Measurements from ENCODE around the gene PLXNA4.

PLXNA4 gene

GRCh38 chr7:132592936-132593335, 16.7 kb upstream of the PLXNA4 start:
- in situ Hi-C loops (cut with HindIII; ENCODE audit: low sequenced_read_pairs) = no loop called here

DNA sequence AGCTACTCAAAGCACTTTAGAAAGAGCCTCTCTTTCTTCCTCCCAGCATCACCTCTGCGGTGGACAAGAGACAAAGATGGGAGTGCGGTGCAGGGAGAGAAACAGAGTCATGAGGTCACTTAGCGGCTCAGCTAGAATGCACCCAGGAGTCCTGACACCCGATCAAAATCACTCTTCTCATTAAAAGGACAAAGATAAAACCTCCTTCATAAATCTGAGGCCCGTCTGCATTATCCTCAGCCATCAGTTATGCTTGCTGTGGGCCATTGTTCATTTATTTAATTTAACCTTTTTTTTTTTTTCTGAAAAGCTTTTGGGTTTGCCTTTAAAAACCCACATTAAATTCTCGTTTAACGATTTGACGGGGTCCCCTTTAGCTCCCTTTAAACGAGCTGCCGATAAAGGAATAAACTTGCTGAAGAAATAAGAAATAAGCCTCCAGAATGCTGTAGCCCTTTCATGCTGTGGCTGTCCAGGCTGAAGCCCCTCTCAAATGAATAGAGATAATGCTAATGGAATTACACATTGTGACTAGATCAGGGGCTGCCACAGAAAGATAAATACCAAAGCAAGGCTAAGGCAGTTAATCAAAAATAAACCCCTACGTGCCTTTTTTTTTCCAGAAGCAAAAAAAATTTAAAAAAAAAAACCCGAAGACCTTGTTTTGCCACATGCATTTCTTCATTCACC, 16.1 kb upstream of the PLXNA4 start:
- in situ Hi-C loops (cut with HindIII; ENCODE audit: low sequenced_read_pairs) = no loop called here

DNA sequence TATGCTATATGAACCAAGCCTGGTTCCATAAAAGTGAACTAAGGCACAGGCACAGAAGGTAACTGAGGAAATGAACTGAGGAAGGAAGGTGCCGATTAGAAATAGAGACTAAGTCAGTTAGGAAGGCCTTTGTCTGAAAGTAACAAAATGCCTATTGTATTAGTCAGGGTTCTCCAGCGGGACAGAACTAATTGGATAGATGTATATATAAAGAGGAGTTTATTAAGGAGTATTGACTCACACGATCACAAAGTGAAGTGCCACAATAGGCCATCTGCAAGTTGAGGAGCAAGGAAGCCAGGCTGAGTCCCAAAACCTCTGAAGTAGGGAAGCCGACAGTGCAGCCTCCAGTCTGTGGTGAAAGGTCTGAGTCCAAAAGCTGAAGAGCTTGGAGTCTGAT, 13.9 kb upstream of the PLXNA4 start:
- in situ Hi-C loops (cut with HindIII; ENCODE audit: low sequenced_read_pairs) = no loop called here

DNA sequence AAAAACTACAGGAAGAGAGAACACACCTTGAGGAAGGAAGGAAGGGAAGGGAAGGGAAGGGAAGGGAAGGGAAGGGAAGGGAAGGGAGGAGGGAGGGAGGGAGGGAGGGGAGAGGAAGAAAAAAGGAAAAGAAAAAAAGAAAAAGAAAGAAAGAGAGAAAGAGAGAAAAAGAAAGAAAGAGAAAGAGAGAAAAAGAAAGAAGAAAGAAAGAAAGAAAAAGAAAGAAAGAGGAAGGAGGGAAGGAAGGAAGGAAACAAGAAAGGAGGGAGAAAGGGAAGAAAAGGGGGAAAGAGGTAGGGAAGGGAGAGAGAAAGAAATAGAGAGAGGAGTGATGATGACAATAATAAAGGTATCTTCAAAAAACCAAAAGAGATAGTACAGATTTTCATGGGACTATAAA, 12.3 kb upstream of the PLXNA4 start:
- in situ Hi-C loops (cut with HindIII; ENCODE audit: low sequenced_read_pairs) = no loop called here

DNA sequence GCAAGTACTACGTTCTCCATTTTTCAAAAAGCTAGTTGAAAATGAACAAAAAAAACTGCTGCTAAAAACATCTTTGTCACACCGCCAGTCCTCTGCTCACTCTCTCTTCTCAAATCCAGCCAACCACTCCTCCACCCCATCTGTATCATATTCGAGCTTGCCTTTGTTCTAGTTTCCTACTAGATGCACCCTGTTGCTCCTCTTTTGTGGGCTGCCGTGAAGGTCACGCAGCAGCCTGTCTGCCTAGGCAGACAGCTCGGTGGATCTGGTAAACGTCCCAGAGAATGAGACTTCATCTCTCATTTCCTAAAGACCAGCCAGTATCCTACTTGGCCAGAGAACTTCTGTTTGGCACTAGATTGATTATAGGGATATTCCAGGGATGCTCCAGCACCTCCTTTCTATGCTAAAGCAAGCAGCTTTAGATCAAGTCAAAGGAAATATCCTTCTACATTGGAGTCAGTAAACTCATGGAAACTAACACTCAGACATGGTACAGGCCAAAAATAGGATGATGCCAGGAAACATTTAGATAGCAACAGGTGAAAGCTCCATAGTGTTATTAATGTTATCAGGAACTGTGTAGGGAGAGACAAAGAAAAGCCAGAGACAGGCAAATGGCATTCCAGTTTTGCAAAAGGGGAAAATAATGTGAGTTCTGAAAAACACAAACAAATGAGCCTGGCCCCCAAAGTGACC, 8.7 kb upstream of the PLXNA4 start:
- in situ Hi-C loops (cut with HindIII; ENCODE audit: low sequenced_read_pairs) = no loop called here

DNA sequence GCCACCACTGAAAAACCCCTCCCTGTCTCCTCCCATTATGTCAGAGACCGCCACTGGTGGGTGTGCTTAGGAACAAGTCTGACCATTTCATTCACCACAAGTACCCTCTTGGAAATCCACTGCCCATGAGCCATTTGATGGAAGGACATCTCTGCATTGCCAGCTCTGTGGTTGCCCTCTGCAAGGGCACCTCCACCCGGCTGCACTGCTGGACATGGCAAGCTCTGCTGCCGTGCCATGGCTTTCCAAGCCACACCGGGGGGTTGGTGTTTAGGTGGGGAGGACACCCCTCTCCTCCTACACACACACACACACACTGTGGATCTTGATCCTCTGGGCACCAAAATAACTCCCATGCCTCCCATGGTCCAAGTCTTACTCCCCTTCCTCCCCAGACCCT, 5.2 kb upstream of the PLXNA4 start:
- in situ Hi-C loops (cut with HindIII; ENCODE audit: low sequenced_read_pairs) = no loop called here

DNA sequence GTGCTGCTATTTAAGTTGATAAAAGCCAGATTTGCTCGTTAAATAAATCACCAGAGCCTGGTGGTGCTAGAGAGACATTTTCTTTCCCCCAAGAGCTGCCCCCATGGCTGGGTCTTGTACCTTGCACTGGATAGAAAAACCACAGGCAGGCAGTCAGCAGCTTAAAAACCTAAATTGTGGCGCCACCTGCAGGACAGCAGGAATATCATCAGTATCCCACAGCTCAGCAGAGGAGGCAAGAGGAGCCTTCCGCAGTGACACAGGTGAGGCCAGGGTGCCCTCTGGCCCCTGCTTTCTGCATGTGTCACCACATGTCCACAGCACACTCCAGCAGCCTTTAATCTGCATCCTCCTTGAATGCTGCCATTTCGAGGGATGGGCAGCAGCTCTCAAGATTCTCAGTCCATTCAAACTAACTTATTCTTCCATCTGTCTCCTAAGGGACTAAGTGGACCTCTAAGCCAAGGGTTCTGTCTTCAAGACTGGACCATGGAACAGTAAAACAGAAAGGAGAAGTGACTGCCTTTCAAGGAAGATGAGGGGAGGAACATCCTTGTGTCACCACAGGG, 4.5 kb upstream of the PLXNA4 start:
- in situ Hi-C loops (cut with HindIII; ENCODE audit: low sequenced_read_pairs) = no loop called here

DNA sequence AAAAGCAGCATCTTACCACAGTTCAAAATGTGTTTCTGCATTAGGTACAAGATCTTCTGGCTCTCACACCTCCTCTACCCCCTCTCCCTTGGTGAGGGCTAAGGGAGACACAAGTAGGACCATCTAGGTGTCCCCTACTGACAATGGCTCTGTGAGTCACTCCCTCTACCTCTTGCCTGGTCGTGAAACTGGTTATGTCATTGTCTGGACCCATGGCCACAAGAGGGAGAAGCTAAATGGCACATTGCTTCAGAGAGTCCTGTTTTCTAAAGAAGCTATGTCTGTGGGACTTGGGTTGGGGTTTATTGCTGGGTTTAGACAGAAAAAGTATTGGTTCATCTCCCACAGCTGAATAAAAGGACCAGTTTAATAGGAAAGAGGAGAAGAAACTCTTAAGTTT, 4.0 kb upstream of the PLXNA4 start:
- in situ Hi-C loops (cut with HindIII; ENCODE audit: low sequenced_read_pairs) = no loop called here

DNA sequence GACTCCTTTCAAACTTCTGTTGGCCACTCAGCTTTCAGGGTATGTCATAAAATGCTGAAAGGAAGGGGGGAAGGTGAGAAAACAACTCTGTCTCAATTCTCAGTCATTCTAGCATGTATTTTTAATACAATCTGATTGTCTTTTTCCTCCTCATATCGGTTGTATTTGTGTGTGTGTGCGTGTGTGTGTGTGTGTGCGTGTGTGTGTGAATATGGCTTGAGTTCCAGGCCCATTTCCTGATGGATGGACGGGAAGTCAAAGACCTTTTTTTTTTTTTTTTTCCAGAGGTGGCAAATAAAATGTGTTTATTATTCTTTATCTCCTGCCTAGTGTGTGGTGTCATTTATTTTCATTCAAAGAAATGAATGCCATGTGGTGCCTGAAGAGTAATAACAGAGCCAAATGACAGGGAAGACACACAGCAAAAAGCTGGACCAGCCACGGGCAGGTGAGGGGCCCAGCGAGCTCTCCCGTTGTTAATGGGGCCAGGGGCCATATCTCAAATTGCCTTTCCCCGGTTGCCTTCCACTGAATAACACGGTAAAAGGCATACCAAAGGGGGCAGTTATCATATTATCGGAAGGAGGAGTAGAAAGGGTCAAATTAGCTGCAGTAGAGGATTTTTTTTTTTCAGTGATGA, 3.1 kb upstream of the PLXNA4 start:
- in situ Hi-C loops (cut with HindIII; ENCODE audit: low sequenced_read_pairs) = no loop called here

- in situ Hi-C loops (cut with HindIII; ENCODE audit: low sequenced_read_pairs) = no loop called here
These were observed 2.6 kb upstream of the PLXNA4 start for GRCh38 chr7:132578826-132579225.

DNA sequence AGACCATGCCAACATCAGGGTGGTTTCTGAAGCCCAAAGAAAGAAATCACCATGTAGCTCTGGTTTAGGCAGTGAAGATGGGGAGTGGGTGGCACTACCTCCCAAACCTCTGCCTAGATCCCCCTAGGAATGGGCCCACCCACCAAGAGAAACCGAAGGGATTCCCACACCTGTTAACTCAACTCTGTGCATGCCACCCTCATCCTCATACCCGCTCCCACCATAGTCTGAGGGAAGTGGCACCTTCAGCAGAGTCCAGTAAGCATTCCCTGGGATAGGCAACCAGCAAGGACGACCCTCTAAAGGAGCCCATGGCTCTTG, 1.7 kb upstream of the PLXNA4 start:
- in situ Hi-C loops (cut with HindIII; ENCODE audit: low sequenced_read_pairs) = no loop called here

- in situ Hi-C loops (cut with HindIII; ENCODE audit: low sequenced_read_pairs) = no loop called here
These were observed 1.2 kb upstream of the PLXNA4 start for GRCh38 chr7:132577206-132578049.

DNA sequence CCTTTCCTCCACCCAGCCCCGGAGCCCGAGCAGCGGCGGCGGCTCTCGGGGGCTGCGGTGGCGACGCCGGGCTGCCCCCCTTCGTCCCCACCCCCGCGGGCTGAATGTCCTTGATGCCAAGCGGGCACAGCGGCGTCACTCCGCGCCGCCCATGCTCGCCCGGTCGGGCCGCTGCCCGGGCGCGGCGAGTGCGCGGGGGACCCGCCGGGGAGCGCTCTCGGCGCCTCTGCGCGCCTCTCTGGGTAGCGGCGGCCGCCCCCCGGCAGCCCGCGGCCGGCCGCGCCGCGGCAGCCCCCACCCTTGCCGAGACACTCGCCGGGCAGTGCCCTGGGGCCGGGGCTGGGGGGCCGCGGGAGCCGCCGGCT, 433 bp upstream of the PLXNA4 start:
- in situ Hi-C loops (cut with HindIII; ENCODE audit: low sequenced_read_pairs) = no loop called here

GRCh38 chr7:132575419-132575981, 770 bp downstream of the PLXNA4 start:
- in situ Hi-C loops (cut with HindIII; ENCODE audit: low sequenced_read_pairs) = no loop called here

DNA sequence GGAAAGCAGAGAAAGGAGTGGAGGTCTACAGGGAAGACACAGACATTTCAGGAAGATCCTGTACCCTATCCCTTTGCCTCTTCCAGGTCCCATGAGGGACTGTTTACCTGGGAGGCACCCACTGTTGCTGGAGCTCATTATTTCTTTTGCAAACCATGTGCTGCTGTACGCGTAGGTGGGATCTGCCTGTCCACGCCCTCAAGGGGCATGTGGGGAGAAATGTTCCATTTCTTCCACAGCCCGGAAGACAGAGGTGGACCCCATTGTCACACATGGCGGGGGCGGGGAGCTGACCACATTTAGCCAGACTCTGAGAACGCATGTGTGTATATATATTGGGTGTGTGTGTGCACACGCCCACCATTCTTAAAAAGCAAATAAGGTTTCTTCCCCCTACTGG, 2.0 kb downstream of the PLXNA4 start:
- in situ Hi-C loops (cut with HindIII; ENCODE audit: low sequenced_read_pairs) = no loop called here

DNA sequence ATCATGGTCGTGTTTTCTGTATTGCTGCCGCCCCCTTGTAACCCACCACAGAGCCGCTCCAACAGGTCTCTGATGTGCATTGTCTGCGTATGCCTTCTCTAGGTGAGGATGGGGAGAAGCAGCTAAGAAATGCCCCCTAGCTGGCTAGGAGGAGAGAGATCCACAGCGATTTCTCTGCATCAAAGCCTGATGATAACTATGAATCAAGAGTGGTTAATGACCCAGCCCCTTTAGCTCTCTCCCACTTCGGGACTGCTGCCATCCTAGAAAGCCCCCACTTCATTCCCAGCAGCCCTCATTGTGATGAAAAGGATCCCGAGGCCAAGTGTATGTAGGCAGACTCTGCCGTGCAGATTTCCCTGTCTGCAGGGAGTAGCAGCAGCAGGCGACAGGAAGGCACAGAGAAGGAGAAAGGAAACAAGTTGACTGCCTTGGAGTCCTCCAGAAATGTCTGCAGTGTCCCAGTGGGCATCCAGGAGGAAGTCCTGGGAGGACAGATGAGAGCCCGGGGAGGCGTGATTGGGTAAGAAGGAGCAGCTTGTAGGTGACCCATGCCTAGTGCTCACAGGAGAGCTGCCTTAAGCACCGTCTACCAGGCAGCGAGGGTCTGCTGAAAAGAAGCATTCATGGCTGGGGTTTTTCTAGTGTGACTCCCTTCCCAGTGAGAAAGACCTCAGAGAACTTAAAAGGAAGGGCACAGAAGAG, 2.9 kb downstream of the PLXNA4 start:
- in situ Hi-C loops (cut with HindIII; ENCODE audit: low sequenced_read_pairs) = no loop called here

DNA sequence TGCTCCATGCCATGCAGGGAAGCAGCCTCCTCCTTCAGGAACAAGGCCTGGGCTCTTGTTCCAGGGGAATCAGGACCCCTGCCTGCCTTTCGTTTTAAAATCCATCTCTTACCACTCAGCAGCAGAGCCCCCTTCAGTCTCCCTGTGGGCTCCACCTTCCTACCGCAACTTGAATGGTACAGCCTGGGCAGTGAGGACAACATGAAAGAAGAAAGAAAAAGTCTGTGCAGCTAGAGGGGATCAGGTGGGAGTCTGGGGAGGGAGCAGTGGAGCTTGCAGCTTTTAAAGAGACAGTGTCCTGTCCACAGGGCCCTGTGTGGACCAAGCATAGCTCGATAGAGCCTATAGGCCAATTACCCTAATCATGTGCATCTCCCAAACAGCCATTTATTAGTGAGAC, 3.7 kb downstream of the PLXNA4 start:
- in situ Hi-C loops (cut with HindIII; ENCODE audit: low sequenced_read_pairs) = no loop called here

- in situ Hi-C loops (cut with HindIII; ENCODE audit: low sequenced_read_pairs) = no loop called here
These were observed 4.3 kb downstream of the PLXNA4 start for GRCh38 chr7:132571970-132572369.

DNA sequence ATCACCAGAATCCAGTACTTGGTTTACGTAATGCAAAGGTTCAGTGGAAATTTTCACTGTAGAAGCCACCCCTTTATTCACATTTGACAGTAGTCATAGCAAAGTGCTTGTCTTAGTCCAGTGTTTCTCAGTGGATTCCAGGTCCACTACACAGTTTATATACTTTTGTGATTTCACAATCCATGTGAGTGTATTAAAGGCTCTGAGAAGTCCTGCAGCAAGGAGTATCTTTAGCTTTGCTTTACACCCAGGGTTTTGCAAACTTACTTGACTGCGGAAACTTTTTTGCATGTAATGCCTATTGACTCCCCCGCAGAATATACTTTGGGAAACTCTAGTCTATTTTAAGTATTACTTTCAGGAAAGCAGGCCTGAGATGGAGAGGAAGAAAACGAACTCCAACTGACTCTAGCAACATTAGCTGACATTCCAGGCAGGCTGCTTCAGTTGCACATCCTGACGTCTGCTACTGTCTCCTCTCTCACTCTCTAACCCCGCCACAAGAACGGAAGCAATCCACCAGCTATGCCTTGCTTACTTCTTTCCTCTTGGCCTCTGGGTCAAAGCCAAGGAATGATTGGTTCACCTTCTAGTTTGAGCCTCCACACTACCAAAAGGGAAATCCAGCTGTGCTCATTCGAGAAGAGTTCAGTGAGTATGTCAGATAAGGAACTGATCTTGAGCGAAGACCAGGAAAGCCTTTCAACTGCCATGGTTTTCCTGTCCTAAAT, 6.2 kb downstream of the PLXNA4 start:
- in situ Hi-C loops (cut with HindIII; ENCODE audit: low sequenced_read_pairs) = no loop called here

DNA sequence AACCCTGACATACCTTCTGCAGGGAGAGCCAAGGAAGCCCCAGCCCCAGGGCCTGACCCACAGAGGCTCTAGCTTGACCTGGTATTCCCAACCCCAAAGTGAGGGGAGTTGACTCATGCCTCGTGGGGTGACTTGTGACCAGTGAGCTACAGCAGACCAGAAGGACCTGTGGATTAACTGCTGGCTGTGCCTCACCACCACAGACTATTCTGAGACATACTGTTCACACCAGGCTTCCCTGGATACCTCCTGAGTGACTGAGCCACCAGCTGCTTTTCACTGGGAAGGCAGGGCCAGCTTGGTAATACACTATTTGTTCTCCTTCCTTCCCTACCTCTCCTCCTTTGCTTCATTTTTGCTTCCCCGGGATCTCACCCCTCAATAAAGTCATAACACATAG, 7.3 kb downstream of the PLXNA4 start:
- in situ Hi-C loops (cut with HindIII; ENCODE audit: low sequenced_read_pairs) = no loop called here

Measured in endothelial cell of hepatic sinusoid (primary cell).